CD4-positive, alpha-beta T cell treated with Interleukin-2 at 100 ng/mL for 4 hours (primary cell): Measurements from ENCODE around the gene MAGEA3.
"Not testable (repeated sequence)": the region's sequence is repeated elsewhere in the genome, so short reads cannot be mapped to it uniquely, and the experiment has no call there.

Experiments
- DNase-seq: peaks from one replicate; pipeline ENCODE4 v3.0.0-alpha.2; 2020; ENCODE audit warnings: low spot score

MAGEA3 gene

GRCh38 chrX:152697952-152698931, at the start of gene MAGEA3:
Gene MAGEA3 (plus strand): TSS chrX:152698794. CDS start chrX:152700833, 2,039 bp downstream.
- DNase-seq = not testable (repeated sequence)

DNA sequence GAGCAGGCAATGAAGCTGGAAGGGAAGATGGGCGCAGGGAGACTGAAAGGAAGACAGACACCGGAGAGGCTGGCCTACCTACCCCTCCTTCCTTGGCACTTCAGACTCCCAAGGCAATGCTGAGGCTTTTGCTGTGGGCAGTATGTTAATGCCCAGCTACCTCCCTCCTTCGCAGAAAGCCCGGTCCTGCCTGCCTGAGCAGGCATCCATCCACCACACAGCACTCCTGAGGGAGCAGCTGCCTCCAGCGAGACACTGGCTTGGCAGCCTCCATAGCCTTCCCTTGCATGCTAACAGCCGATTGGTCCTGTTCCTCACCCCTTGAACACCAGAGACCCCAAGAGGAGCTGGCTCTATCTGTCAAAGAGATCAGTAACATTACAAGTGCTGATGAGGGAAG, 46.5 kb upstream of the MAGEA3 start:
- no peak for DNase-seq

DNA sequence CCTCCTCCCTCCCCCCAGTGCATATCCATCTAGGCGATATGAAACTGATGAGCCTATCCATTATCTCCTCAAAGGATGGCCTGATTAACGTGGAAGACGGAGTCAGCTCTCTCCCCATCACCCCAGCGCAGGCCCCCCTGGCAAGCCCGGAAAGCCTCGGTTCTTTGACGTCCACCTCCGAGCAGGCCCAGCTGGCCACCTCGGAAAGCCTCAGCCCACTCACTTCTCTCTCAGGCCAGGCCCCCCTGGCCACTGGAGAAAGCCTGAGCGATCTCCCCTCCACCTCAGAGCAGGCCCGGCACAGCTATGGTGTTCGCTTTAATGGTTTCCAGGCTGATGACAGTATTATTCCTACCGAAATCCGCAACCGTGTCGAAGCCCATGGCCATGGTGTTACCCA, 46.1 kb upstream of the MAGEA3 start:
- no peak for DNase-seq

DNA sequence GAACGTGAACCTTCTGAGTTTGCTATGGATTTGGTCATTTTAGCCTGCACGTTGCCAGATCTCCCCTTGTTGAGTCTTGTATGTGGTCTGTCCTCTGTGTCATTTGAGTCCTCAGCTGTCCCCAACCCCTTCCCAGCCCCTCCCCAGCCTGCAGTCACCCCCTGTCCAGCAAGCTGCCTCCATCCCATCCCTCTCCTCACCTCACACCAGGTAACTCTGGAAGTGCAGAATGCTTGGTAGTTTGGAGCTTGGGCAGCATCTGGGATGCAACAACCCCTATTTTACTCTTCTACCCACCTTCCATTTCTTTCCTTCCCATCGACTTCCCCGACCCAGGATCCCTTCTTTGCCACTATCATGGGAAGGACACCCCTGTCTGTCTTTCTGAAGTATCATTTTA, 42.5 kb upstream of the MAGEA3 start:
- no peak for DNase-seq

DNA sequence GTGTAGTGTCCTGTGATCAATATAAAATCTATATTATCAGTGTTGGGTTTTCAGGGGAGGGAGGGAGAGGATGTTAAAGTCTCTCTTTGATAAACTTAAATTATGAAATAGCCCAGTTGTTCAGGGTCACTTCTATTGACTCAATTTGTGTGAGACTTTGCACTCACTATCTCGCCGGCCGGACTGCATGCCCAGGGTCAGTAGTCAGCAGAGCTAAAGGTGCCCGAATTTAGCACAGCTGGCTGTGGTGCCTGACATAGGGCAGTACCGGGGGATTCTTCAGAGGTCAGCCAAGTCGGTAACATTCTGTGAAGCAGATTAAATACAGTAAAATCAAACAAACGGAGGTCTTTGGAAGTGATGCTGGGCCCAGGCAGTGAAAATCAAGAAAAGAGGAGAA, 41.7 kb upstream of the MAGEA3 start:
- no peak for DNase-seq

GRCh38 chrX:152658302-152658701, 40.3 kb upstream of the MAGEA3 start:
- no peak for DNase-seq

GRCh38 chrX:152663086-152663485, 35.5 kb upstream of the MAGEA3 start:
- no peak for DNase-seq

- no peak for DNase-seq
These were observed 24.5 kb upstream of the MAGEA3 start for GRCh38 chrX:152674135-152674534.

DNA sequence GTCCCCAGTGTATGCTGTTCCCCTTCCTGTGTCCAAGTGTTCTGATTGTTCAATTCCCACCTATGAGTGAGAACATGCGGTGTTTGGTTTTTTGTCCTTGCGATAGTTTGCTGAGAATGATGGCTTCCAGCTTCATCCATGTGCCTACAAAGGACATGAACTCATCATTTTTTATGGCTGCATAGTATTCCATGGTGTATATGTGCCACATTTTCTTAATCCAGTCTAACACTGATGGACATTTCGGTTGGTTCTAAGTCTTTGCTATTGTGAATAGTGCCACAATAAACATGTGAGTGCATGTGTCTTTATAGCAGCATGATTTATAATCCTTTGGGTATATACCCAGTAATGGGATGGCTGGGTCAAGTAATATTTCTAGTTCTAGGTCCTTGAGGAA, 23.9 kb upstream of the MAGEA3 start:
- not testable (repeated sequence) for DNase-seq

DNA sequence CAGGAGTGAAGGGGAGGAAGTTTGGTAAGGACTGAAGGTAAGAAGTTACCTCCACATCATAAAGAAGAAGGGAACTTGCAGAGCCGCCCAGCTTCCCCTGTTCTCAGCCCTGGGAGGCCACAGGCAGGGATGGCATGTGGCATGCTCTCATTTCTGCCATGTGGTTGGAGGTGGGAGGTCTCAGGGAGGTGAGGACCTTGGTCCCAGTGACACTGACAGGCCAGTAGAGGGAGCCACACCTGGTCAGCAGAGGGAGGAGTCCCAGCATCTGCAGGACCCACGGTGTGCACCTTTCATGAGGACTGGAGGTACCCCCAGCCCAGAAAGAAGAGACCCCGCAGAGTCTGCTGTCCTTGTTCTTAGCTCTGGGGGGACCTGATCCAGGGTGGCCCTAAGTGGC, 17.6 kb upstream of the MAGEA3 start:
- DNase-seq = not testable (repeated sequence)

DNA sequence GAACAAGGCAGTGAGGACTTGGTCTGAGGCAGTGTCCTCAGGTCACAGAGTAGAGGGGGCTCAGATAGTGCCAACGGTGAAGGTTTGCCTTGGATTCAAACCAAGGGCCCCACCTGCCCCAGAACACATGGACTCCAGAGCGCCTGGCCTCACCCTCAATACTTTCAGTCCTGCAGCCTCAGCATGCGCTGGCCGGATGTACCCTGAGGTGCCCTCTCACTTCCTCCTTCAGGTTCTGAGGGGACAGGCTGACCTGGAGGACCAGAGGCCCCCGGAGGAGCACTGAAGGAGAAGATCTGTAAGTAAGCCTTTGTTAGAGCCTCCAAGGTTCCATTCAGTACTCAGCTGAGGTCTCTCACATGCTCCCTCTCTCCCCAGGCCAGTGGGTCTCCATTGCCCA, 1.8 kb downstream of the MAGEA3 start:
- not testable (repeated sequence) for DNase-seq

DNA sequence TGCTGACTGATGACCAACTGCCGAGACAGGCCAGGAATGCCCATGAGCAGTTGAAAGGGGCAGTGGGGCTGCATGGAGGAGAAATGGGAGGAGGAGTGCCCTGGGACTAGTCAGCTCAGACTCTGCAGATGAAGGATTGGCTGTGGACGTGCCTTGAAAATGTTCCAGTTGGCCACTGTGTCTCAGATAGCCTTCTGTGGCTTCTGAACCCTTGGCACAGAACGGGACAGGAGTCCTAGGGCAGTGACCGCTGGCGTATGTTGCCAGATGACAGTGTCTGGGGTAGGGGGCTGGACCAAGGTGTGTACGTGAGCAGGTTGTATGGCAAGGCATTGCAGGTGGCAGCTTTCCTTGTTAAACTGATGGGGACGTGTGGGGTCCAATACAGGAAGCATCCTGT, 7.9 kb downstream of the MAGEA3 start:
- DNase-seq = not testable (repeated sequence)

DNA sequence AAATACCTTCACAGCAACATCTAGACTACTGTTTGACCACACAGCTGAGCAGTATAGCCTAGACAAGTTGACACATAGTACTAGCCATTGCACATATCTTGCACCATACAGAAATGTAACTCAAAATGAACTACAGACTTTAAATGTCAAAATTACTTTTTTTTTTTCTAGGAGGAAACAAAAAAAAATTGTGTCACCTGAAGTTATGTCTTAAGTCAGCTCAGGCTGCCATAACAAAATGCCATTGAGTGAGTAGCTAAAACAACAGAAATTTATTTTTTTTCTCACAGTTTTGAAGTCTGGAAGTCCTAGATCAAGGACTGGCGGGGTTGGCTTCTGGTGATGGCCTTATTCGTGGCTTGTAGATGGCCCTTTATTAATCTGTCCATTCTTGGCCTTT, 10.6 kb downstream of the MAGEA3 start, which contains the start of gene CSAG2:
Gene CSAG2 (minus strand): TSS at position 101 of the 400 bp plus-strand sequence. CDS start 161 bp downstream, outside the sequence.
- not testable (repeated sequence) for DNase-seq

DNA sequence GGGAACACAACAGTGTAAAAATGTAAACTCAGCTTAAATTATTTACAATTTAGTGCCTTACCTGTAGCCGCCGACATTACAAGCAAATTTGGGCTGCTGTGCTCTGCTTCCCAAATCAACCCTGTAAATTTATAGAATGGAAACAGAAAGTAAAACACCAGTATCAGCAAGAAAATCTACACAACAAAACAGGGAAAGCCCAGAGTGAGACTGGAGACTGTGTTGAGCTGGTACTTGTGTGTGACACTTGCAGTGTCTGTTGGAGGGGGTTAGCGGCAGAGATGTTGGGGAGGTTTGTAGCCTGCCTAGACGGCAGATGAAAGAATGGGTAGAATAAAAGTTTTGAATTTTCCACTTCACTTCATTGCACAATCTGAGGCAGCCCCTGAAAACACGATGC, 14.6 kb downstream of the MAGEA3 start:
- not testable (repeated sequence) for DNase-seq

- not testable (repeated sequence) for DNase-seq
These were observed 15.5 kb downstream of the MAGEA3 start, which contains the start of gene MAGEA2B for GRCh38 chrX:152713815-152714787. Gene MAGEA2B (plus strand): TSS chrX:152714628. CDS start chrX:152717107, 2,479 bp downstream.

- no peak for DNase-seq
These were observed 26.8 kb downstream of the MAGEA3 start for GRCh38 chrX:152725409-152725808.

- DNase-seq = no peak
These were observed 34.8 kb downstream of the MAGEA3 start, which contains the start of the genes CSAG1 and MAGEA12 for GRCh38 chrX:152733261-152733975. Gene CSAG1 (minus strand): TSS chrX:152733721. CDS start chrX:152732460, 1,261 bp downstream. Gene MAGEA12 (plus strand): TSS chrX:152733757. CDS start chrX:152736162, 2,405 bp downstream.

GRCh38 chrX:152734143-152734858, 35.7 kb downstream of the MAGEA3 start:
- not testable (repeated sequence) for DNase-seq

DNA sequence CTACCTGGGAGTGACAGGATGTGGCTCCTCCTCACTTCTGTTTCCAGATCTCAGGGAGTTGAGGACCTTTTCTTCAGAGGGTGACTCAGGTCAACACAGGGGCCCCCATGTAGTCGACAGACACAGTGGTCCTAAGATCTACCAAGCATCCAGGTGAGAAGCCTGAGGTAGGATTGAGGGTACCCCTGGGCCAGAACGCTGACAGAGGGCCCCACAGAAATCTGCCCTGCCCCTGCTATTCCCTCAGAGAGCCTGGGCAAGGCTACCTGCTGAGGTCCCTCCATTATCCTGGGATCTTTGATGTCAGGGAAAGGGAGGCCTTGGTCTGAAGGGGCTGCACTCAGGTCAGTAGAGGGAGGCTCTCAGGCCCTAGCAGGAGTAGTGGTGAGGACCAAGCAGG, 36.5 kb downstream of the MAGEA3 start:
- DNase-seq = no peak

DNA sequence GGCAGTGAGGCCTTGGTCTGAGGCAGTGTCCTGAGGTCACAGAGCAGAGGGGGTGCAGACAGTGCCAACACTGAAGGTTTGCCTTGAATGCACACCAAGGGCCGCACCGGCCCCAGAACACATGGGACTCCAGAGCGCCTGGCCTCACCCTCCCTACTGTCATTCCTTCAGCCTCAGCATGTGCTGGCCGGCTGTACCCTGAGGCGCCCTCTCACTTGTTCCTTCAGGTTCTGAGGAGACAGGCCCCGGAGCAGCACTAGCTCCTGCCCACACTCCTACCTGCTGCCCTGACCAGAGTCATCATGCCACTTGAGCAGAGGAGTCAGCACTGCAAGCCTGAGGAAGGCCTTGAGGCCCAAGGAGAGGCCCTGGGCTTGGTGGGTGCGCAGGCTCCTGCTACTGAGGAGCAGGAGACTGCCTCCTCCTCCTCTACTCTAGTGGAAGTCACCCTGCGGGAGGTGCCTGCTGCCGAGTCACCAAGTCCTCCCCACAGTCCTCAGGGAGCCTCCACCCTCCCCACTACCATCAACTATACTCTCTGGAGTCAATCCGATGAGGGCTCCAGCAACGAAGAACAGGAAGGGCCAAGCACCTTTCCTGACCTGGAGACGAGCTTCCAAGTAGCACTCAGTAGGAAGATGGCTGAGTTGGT, 37.4 kb downstream of the MAGEA3 start:
- no peak for DNase-seq
